ENCODE results near the gene ITGA11.

ITGA11 gene

GRCh38 chr15:68333775-68334470, 98.0 kb downstream of the ITGA11 start:
- no peak for ATAC-seq
- TF ChIP-seq GLIS3 (CRISPR knock-in tag; IDR thresholded peaks at IDR 0.05) = no peak
- TF ChIP-seq RARB (CRISPR knock-in tag; IDR thresholded peaks at IDR 0.05) = no peak
- TF ChIP-seq ISL1 (CRISPR knock-in tag; IDR thresholded peaks at IDR 0.05) = no peak
- TF ChIP-seq OSR1 (CRISPR knock-in tag; IDR thresholded peaks at IDR 0.05) = no peak
- TF ChIP-seq ZNF565 (CRISPR knock-in tag; conservative IDR thresholded peaks at IDR 0.05; ENCODE audit: low read depth) = no peak
- TF ChIP-seq ZFP30 (CRISPR knock-in tag; IDR thresholded peaks at IDR 0.05) = no peak

- TF ChIP-seq ZNF565 (CRISPR knock-in tag; conservative IDR thresholded peaks at IDR 0.05; ENCODE audit: low read depth) (no peak), ZC3H10 (CRISPR knock-in tag; IDR thresholded peaks at IDR 0.05) (no peak), BACH2 (CRISPR knock-in tag; IDR thresholded peaks at IDR 0.05; ENCODE audit: borderline replicate concordance) (no peak), CSRNP3 (CRISPR knock-in tag; IDR thresholded peaks at IDR 0.05) (no peak), TCF4 (CRISPR knock-in tag; IDR thresholded peaks at IDR 0.05; ENCODE audit: borderline replicate concordance) (no peak), PPARA (CRISPR knock-in tag; IDR thresholded peaks at IDR 0.05; ENCODE audit: borderline replicate concordance) (no peak), ESRRG (CRISPR knock-in tag; IDR thresholded peaks at IDR 0.05) (no peak)
- no peak for ATAC-seq
Observed at GRCh38 chr15:68332266-68332665, 99.7 kb downstream of the ITGA11 start.

GRCh38 chr15:68330901-68331300, 101.1 kb downstream of the ITGA11 start:
- ATAC-seq = no peak
- TF ChIP-seq RARB (CRISPR knock-in tag; IDR thresholded peaks at IDR 0.05) = no peak
- TF ChIP-seq GLIS3 (CRISPR knock-in tag; IDR thresholded peaks at IDR 0.05) = no peak
- TF ChIP-seq ZFP30 (CRISPR knock-in tag; IDR thresholded peaks at IDR 0.05) = no peak
- TF ChIP-seq ISL1 (CRISPR knock-in tag; IDR thresholded peaks at IDR 0.05) = no peak
- TF ChIP-seq PPARA (CRISPR knock-in tag; IDR thresholded peaks at IDR 0.05; ENCODE audit: borderline replicate concordance) = no peak
- no peak for TF ChIP-seq ARNTL (CRISPR knock-in tag; IDR thresholded peaks at IDR 0.05; ENCODE audit: borderline replicate concordance, low read depth)
- TF ChIP-seq TCF4 (CRISPR knock-in tag; IDR thresholded peaks at IDR 0.05; ENCODE audit: borderline replicate concordance) = no peak
- TF ChIP-seq ZFP3 (CRISPR knock-in tag; IDR thresholded peaks at IDR 0.05) = no peak
- no peak for TF ChIP-seq TOX (CRISPR knock-in tag; IDR thresholded peaks at IDR 0.05; ENCODE audit: borderline replicate concordance)
- TF ChIP-seq SNAI2 (CRISPR knock-in tag; IDR thresholded peaks at IDR 0.05) = no peak
- no peak for TF ChIP-seq CSDC2 (CRISPR knock-in tag; IDR thresholded peaks at IDR 0.05)
- no peak for TF ChIP-seq OSR1 (CRISPR knock-in tag; IDR thresholded peaks at IDR 0.05)
- no peak for TF ChIP-seq ZC3H10 (CRISPR knock-in tag; IDR thresholded peaks at IDR 0.05)
- TF ChIP-seq ZNF70 (CRISPR knock-in tag; IDR thresholded peaks at IDR 0.05) = no peak
- no peak for TF ChIP-seq ZNF565 (CRISPR knock-in tag; conservative IDR thresholded peaks at IDR 0.05; ENCODE audit: low read depth)
- no peak for TF ChIP-seq CREB5 (CRISPR knock-in tag; IDR thresholded peaks at IDR 0.05; ENCODE audit: low read depth)
- no peak for TF ChIP-seq BACH2 (CRISPR knock-in tag; IDR thresholded peaks at IDR 0.05; ENCODE audit: borderline replicate concordance)
- TF ChIP-seq PATZ1 (CRISPR knock-in tag; IDR thresholded peaks at IDR 0.05; ENCODE audit: borderline replicate concordance) = no peak
- no peak for TF ChIP-seq CSRNP3 (CRISPR knock-in tag; IDR thresholded peaks at IDR 0.05)
- no peak for TF ChIP-seq TSHZ2 (CRISPR knock-in tag; IDR thresholded peaks at IDR 0.05)

Data from SK-N-SH treated with all-trans-retinoic acid at 6 μM for 48 hours (cell line).